GM12873 (cell line): ENCODE measurements around the gene RASSF3.

ENCODE experiments used
- TF ChIP-seq, protein P1 (sequence below): IDR thresholded peaks from 2 replicates; pipeline ENCODE4 v1.5.1; 2012; ENCODE audit warnings: low read depth, mild to moderate bottlenecking, moderate library complexity, low read length, control low read depth; ENCODE audit not compliant: insufficient read depth; ENCODE audit errors: missing control alignments

Gene RASSF3

DNA sequence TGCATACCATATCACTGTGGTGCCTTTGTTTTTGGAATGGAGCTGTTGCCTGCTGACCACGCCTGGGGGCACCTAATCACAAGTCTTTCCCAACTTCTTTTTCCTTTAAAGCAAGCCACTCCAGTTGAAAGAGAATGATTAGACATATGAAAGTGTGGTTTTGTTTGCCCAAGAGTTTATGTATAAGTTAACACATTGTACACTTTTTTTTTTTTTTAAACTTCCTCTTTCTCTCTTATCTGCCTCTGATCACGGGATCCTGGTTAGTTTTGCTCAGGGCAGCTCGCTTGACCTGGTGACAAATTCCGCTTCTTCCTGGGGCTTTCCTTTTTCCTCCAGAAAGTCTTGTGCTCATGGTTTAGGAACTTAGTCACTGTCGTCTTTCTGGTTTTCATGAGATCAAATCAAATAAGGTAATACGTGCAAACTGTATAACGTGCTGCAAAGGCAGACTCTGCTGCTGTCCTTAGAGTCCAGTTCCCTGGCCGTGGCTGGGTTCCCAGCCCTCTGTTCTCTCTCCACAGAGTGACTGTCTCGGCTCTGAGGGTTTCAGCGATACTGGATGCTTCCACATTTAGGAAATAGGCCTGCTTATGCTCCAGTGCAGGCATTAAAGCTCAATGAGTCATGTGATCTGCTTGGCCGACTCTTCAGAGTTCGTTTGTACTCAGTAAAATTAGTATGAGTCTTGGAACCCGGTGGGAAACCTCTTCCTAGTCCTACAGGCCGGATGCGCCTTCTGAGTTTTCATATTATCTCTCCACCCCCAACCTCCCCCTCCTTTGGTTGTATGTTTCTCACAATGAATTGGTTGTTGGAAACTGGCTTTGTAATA lies 15.2 kb downstream of the RASSF3 start:
- TF ChIP-seq, protein P1, sequence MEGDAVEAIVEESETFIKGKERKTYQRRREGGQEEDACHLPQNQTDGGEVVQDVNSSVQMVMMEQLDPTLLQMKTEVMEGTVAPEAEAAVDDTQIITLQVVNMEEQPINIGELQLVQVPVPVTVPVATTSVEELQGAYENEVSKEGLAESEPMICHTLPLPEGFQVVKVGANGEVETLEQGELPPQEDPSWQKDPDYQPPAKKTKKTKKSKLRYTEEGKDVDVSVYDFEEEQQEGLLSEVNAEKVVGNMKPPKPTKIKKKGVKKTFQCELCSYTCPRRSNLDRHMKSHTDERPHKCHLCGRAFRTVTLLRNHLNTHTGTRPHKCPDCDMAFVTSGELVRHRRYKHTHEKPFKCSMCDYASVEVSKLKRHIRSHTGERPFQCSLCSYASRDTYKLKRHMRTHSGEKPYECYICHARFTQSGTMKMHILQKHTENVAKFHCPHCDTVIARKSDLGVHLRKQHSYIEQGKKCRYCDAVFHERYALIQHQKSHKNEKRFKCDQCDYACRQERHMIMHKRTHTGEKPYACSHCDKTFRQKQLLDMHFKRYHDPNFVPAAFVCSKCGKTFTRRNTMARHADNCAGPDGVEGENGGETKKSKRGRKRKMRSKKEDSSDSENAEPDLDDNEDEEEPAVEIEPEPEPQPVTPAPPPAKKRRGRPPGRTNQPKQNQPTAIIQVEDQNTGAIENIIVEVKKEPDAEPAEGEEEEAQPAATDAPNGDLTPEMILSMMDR = no peak

DNA sequence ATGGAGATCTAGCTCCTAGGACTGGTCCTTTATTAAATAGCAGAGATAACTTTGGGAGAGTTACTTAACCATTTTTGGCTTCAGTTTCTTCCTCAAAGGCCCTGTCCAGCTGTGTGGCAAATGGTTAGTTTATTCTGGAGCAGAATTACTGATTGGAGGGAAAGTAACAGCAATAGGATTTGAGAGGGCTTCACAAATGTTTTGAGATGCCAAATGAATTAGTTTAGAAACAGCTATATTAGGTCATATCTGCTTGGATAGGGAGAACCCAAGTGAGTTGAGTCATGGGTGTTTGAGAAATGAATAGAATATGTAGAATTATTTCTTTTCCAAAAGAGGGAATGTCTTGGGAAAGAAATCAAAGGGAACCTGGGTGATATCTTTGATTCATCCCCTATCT lies 17.5 kb downstream of the RASSF3 start:
- TF ChIP-seq, protein P1 = no peak

- TF ChIP-seq, protein P1 = no peak
These were observed 20.9 kb downstream of the RASSF3 start for GRCh38 chr12:64631197-64631596.

- TF ChIP-seq, protein P1 = no peak
These were observed 23.0 kb downstream of the RASSF3 start for GRCh38 chr12:64633011-64633939.

DNA sequence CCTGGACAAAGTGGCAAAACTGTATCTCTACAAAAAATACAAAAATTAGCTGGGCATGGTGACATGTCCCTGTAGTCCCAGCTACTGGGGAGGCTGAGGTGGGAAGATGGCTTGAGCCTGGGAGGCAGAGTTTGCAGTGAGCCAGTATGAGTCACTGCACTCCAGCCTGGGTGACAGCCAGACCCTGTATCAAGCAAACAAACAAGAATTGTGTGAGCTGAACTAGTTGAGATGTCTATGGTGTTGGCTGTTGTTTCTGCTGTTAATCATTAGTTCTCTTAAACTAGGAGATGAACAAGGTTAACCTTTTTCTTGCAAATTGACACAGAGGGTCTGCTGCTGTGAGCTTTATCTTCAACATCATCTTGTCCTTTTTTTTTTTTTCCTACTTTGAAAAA lies 23.6 kb downstream of the RASSF3 start:
- TF ChIP-seq, protein P1 = no peak

DNA sequence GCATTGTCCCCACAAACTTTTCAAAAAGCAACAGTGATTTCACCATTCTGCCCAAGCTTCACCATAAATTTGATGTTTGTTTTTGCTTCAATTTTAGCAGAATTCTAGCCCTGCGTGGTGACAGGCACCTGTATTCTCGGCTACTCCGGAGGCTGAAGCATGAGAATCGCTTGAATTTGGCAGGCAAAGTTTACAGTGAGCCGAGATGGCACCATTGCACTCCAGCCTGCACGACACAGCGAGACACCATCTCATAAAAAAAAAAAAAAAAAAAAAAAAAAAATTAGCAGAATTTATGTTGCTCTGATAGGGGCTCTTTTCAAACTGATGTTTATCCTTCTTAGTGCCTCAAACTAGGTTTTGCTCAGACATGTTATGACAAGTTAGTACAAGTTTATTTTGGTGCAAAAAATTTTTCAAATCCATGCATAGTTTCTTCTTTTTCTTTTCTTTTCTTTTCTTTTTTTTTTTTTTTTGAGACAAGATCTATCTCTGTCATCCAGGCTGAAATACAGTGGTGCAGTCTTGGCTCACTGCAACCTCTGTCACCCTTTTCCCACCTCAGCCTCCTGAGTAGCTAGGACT lies 24.3 kb downstream of the RASSF3 start:
- TF ChIP-seq, protein P1 = no peak
